ENCODE data around the gene GLI2. TPM values are rescaled to one million over a fixed set of nuclear protein-coding genes. Genes with fewer than 3 reads are reported as not detected.

The GLI2 gene
- total and polyA plus RNA-seq, 2 experiments from 2014 or later, result 53.6 to 57.0 TPM

DNA sequence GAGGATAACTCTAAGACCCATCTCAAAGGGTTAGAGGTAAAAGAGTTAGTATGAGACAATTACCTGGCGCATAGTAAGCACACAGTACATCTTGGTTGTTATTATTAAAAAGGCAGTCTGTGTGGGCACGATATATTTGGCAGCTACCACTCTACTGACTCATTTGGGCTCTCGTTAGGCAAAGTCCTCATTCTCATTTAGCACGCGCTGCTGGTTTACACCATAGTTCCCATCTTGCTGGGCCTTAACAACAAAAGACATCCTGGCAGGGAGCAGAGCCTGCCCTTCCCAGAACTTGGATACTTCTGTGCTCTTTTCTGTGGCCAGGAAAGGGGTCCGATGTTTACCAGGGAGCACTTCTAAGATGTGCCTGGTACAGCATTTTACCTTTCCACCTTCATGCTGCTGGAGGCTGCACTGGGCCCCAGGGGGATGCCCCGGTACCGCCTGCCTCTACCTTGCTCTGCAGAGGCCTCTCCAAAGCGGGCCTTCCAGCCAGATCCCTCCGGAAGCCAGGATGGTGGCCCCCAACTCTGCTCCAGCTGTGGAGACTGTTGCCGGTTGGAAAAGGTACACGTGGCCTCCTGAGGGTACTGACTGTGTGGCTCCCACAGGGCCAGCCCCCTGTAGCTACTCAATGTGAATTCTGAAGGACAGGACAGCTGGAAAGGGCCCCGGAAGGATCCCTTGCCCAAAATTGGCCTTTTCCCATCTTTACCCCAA, 15.0 kb downstream of the GLI2 start:
- Histone ChIP-seq H2AFZ (no peak overlapping the region), H3K4me1 (ENCODE audit: insufficient read depth) (peaks cover 62% of the 10 kb centered on the region), H3K4me2 (peak overlapping the region; percentile 37), H3K27me3 (ENCODE audit: insufficient read depth) (no peaks in the 10 kb centered on the region), H3K36me3 (ENCODE audit: insufficient read depth) (no peaks in the 10 kb centered on the region), H3F3A (replicated peaks; ENCODE audit: low read depth) (peaks cover 17% of the 10 kb centered on the region), H3K9me2 (ENCODE audit: insufficient read depth) (peaks cover 9% of the 10 kb centered on the region; the same call in 1 of the 2 replicates), H4K20me1 (replicated peaks; ENCODE audit: insufficient read depth) (peaks cover 76% of the 10 kb centered on the region), H3K79me2 (replicated peaks; ENCODE audit: insufficient read depth) (peaks cover 100% of the 10 kb centered on the region), H3K4me3 (no peak overlapping the region), H3K27ac (ENCODE audit: low read depth) (peak overlapping the region; percentile 69; the same call in 1 of the 2 replicates)
- Mint-ChIP-seq H3K27me3 (ENCODE audit: insufficient read depth, low read depth, poor library complexity) (peaks cover 3% of the 10 kb centered on the region), H3K4me1 (peaks cover 57% of the 10 kb centered on the region), H3K36me3 (ENCODE audit: low read depth) (no peaks in the 10 kb centered on the region; the same call in 2 of the 3 replicates), H3K4me3 (no peak overlapping the region), H3K27ac (no peak overlapping the region), H3K9me3 (no peaks in the 10 kb centered on the region)
- DNase-seq (ENCODE audit: low spot score), result no peak
- peak; percentile 37 for ATAC-seq
- TF ChIP-seq POLR2AphosphoS5 (IDR thresholded peaks at IDR 0.05; ENCODE audit: low read depth), result no peak
- TF ChIP-seq JUNB (IDR thresholded peaks at IDR 0.05; ENCODE audit: unreplicated experiment), result no peak
- TF ChIP-seq, protein P1, sequence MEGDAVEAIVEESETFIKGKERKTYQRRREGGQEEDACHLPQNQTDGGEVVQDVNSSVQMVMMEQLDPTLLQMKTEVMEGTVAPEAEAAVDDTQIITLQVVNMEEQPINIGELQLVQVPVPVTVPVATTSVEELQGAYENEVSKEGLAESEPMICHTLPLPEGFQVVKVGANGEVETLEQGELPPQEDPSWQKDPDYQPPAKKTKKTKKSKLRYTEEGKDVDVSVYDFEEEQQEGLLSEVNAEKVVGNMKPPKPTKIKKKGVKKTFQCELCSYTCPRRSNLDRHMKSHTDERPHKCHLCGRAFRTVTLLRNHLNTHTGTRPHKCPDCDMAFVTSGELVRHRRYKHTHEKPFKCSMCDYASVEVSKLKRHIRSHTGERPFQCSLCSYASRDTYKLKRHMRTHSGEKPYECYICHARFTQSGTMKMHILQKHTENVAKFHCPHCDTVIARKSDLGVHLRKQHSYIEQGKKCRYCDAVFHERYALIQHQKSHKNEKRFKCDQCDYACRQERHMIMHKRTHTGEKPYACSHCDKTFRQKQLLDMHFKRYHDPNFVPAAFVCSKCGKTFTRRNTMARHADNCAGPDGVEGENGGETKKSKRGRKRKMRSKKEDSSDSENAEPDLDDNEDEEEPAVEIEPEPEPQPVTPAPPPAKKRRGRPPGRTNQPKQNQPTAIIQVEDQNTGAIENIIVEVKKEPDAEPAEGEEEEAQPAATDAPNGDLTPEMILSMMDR (conservative IDR thresholded peaks at IDR 0.05; ENCODE audit: low read depth in 2 of 2), result no peak
- TF ChIP-seq, protein P2, sequence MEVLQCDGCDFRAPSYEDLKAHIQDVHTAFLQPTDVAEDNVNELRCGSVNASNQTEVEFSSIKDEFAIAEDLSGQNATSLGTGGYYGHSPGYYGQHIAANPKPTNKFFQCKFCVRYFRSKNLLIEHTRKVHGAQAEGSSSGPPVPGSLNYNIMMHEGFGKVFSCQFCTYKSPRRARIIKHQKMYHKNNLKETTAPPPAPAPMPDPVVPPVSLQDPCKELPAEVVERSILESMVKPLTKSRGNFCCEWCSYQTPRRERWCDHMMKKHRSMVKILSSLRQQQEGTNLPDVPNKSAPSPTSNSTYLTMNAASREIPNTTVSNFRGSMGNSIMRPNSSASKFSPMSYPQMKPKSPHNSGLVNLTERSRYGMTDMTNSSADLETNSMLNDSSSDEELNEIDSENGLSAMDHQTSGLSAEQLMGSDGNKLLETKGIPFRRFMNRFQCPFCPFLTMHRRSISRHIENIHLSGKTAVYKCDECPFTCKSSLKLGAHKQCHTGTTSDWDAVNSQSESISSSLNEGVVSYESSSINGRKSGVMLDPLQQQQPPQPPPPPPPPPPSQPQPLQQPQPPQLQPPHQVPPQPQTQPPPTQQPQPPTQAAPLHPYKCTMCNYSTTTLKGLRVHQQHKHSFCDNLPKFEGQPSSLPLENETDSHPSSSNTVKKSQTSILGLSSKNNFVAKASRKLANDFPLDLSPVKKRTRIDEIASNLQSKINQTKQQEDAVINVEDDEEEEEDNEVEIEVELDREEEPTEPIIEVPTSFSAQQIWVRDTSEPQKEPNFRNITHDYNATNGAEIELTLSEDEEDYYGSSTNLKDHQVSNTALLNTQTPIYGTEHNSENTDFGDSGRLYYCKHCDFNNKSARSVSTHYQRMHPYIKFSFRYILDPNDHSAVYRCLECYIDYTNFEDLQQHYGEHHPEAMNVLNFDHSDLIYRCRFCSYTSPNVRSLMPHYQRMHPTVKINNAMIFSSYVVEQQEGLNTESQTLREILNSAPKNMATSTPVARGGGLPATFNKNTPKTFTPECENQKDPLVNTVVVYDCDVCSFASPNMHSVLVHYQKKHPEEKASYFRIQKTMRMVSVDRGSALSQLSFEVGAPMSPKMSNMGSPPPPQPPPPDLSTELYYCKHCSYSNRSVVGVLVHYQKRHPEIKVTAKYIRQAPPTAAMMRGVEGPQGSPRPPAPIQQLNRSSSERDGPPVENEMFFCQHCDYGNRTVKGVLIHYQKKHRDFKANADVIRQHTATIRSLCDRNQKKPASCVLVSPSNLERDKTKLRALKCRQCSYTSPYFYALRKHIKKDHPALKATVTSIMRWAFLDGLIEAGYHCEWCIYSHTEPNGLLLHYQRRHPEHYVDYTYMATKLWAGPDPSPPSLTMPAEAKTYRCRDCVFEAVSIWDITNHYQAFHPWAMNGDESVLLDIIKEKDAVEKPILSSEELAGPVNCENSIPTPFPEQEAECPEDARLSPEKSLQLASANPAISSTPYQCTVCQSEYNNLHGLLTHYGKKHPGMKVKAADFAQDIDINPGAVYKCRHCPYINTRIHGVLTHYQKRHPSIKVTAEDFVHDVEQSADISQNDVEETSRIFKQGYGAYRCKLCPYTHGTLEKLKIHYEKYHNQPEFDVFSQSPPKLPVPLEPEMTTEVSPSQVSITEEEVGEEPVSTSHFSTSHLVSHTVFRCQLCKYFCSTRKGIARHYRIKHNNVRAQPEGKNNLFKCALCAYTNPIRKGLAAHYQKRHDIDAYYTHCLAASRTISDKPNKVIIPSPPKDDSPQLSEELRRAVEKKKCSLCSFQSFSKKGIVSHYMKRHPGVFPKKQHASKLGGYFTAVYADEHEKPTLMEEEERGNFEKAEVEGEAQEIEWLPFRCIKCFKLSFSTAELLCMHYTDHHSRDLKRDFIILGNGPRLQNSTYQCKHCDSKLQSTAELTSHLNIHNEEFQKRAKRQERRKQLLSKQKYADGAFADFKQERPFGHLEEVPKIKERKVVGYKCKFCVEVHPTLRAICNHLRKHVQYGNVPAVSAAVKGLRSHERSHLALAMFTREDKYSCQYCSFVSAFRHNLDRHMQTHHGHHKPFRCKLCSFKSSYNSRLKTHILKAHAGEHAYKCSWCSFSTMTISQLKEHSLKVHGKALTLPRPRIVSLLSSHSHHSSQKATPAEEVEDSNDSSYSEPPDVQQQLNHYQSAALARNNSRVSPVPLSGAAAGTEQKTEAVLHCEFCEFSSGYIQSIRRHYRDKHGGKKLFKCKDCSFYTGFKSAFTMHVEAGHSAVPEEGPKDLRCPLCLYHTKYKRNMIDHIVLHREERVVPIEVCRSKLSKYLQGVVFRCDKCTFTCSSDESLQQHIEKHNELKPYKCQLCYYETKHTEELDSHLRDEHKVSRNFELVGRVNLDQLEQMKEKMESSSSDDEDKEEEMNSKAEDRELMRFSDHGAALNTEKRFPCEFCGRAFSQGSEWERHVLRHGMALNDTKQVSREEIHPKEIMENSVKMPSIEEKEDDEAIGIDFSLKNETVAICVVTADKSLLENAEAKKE (CRISPR knock-in tag; IDR thresholded peaks at IDR 0.05), result no peak
- no peak for TF ChIP-seq STAT1 (IDR thresholded peaks at IDR 0.05; ENCODE audit: unreplicated experiment)
- TF ChIP-seq, protein P3, sequence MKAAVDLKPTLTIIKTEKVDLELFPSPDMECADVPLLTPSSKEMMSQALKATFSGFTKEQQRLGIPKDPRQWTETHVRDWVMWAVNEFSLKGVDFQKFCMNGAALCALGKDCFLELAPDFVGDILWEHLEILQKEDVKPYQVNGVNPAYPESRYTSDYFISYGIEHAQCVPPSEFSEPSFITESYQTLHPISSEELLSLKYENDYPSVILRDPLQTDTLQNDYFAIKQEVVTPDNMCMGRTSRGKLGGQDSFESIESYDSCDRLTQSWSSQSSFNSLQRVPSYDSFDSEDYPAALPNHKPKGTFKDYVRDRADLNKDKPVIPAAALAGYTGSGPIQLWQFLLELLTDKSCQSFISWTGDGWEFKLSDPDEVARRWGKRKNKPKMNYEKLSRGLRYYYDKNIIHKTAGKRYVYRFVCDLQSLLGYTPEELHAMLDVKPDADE (IDR thresholded peaks at IDR 0.05), result no peak
- TF ChIP-seq, protein P4, sequence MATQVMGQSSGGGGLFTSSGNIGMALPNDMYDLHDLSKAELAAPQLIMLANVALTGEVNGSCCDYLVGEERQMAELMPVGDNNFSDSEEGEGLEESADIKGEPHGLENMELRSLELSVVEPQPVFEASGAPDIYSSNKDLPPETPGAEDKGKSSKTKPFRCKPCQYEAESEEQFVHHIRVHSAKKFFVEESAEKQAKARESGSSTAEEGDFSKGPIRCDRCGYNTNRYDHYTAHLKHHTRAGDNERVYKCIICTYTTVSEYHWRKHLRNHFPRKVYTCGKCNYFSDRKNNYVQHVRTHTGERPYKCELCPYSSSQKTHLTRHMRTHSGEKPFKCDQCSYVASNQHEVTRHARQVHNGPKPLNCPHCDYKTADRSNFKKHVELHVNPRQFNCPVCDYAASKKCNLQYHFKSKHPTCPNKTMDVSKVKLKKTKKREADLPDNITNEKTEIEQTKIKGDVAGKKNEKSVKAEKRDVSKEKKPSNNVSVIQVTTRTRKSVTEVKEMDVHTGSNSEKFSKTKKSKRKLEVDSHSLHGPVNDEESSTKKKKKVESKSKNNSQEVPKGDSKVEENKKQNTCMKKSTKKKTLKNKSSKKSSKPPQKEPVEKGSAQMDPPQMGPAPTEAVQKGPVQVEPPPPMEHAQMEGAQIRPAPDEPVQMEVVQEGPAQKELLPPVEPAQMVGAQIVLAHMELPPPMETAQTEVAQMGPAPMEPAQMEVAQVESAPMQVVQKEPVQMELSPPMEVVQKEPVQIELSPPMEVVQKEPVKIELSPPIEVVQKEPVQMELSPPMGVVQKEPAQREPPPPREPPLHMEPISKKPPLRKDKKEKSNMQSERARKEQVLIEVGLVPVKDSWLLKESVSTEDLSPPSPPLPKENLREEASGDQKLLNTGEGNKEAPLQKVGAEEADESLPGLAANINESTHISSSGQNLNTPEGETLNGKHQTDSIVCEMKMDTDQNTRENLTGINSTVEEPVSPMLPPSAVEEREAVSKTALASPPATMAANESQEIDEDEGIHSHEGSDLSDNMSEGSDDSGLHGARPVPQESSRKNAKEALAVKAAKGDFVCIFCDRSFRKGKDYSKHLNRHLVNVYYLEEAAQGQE (IDR thresholded peaks at IDR 0.05; ENCODE audit: unreplicated experiment), result no peak
- no peak for TF ChIP-seq NANOG (IDR thresholded peaks at IDR 0.05; ENCODE audit: borderline replicate concordance)
- TF ChIP-seq EZH2phosphoT487 (IDR thresholded peaks at IDR 0.05; ENCODE audit: unreplicated experiment), result no peak
- TF ChIP-seq ZNF331 (CRISPR knock-in tag; IDR thresholded peaks at IDR 0.05; ENCODE audit: low read depth), result no peak
- no peak for TF ChIP-seq EZH2 (IDR thresholded peaks at IDR 0.05; ENCODE audit: low read depth, unreplicated experiment)
- TF ChIP-seq ZNF114 (CRISPR knock-in tag; IDR thresholded peaks at IDR 0.05), result no peak
- TF ChIP-seq CREB1 (CRISPR knock-in tag; IDR thresholded peaks at IDR 0.05; ENCODE audit: low read depth), result no peak
